GM19239 (cell line): Measurements from ENCODE around the gene DISP2.

Experiments used
- DNase-seq: peaks from one replicate; pipeline ENCODE4 v3.0.0; 2011; ENCODE audit warnings: low spot score; ENCODE audit not compliant: insufficient read length
- FAIRE-seq: peaks from 2 replicates; lab custom pipeline; 2011; peaks lifted over from hg19 to GRCh38; lab: Jason Lieb, UNC

Gene DISP2

GRCh38 chr15:40357723-40358470 is at the start of gene DISP2:
Gene DISP2 (plus strand): TSS chr15:40358219. CDS start chr15:40358322, 103 bp downstream.
- FAIRE-seq = peak; percentile 72
- peak; percentile 99 for DNase-seq

GRCh38 chr15:40309344-40309862 is 48.6 kb upstream of the DISP2 start:
- FAIRE-seq = no peak
- no peak for DNase-seq

- FAIRE-seq = peak; percentile 28
- DNase-seq = no peak
Measured at GRCh38 chr15:40310001-40310959, 47.7 kb upstream of the DISP2 start.

- no peak for FAIRE-seq
- DNase-seq = no peak
Measured at GRCh38 chr15:40310993-40311392, 47.0 kb upstream of the DISP2 start.

- no peak for DNase-seq
- FAIRE-seq = no peak
Measured at GRCh38 chr15:40312370-40313158, 45.5 kb upstream of the DISP2 start.

GRCh38 chr15:40313531-40314398 is 44.3 kb upstream of the DISP2 start:
- FAIRE-seq = no peak
- DNase-seq = no peak

GRCh38 chr15:40314723-40315276 is 43.2 kb upstream of the DISP2 start:
- DNase-seq = no peak

GRCh38 chr15:40316931-40317330 is 41.1 kb upstream of the DISP2 start:
- no peak for DNase-seq
- no peak for FAIRE-seq

More at GRCh38 chr15:40314723-40315276, 43.2 kb upstream of the DISP2 start:
- FAIRE-seq = no peak

- DNase-seq = no peak
- no peak for FAIRE-seq
Measured at GRCh38 chr15:40317580-40317979, 40.4 kb upstream of the DISP2 start.

GRCh38 chr15:40320409-40320808 is 37.6 kb upstream of the DISP2 start:
- DNase-seq (no peak), FAIRE-seq (no peak)

- FAIRE-seq (peak; percentile 90), DNase-seq (peak; percentile 62)
Measured at GRCh38 chr15:40320931-40321371, 37.1 kb upstream of the DISP2 start.

- no peak for FAIRE-seq
- no peak for DNase-seq
Measured at GRCh38 chr15:40322531-40323238, 35.3 kb upstream of the DISP2 start.

- DNase-seq (peak; percentile 100), FAIRE-seq (peak; percentile 82)
Measured at GRCh38 chr15:40323239-40323952, 34.6 kb upstream of the DISP2 start, which contains the start of gene INAFM2. Gene INAFM2 (plus strand): TSS chr15:40323692. CDS start chr15:40324056, 364 bp downstream.

- FAIRE-seq (peak; percentile 11), DNase-seq (no peak)
Measured at GRCh38 chr15:40323953-40324937, 33.8 kb upstream of the DISP2 start.

- FAIRE-seq = no peak
Measured at GRCh38 chr15:40325188-40325587, 32.8 kb upstream of the DISP2 start.

GRCh38 chr15:40325700-40326099 is 32.3 kb upstream of the DISP2 start:
- DNase-seq (no peak), FAIRE-seq (no peak)

More at GRCh38 chr15:40325188-40325587, 32.8 kb upstream of the DISP2 start:
- no peak for DNase-seq
